ENCODE measurements around the gene NASP.

Gene NASP

DNA sequence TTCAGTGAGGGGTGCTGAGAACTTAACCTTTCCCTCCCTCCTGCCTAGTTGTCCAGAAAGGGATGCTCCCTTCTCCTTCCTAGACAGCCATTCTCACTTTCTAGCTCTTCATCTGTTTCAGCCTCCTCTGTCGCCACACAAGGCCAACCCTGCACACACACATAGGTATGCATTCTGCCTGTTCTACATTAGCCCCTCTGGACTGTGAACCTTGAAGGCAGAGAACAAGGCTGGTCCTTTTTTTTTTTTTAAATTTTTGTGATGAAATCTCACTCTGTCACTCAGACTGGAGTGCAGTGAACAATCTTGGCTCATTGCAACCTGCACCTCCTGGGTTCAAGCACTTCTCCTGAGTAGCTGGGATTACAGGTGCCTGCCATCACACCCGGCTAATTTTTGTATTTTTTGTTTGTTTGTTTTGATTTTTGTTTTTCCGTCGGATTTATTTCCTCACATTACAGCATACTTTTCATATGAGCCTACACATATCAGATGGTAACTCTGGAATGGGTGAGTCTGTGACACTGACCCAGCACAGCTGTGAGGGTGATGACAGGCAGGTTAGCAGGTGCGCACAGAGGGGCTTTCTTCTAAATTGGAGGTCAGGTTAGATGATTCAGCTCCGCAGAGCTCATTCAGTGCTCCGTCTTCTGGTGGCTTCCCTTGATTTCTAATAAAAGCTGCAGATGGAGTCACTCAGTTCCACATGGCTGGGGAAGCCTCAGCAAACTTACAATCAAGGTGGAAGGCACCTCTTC lies 38.1 kb upstream of the NASP start:
- H3K36me3 ChIP-seq (ENCODE audit: insufficient read depth): no peaks in the 10 kb centered on the region
- no peak overlapping the region for H2AFZ ChIP-seq (ENCODE audit: low read depth)
- H3K4me1 ChIP-seq (ENCODE audit: low read depth, poor library complexity, severe bottlenecking): no peaks in the 10 kb centered on the region
- TF ChIP-seq, protein P1, sequence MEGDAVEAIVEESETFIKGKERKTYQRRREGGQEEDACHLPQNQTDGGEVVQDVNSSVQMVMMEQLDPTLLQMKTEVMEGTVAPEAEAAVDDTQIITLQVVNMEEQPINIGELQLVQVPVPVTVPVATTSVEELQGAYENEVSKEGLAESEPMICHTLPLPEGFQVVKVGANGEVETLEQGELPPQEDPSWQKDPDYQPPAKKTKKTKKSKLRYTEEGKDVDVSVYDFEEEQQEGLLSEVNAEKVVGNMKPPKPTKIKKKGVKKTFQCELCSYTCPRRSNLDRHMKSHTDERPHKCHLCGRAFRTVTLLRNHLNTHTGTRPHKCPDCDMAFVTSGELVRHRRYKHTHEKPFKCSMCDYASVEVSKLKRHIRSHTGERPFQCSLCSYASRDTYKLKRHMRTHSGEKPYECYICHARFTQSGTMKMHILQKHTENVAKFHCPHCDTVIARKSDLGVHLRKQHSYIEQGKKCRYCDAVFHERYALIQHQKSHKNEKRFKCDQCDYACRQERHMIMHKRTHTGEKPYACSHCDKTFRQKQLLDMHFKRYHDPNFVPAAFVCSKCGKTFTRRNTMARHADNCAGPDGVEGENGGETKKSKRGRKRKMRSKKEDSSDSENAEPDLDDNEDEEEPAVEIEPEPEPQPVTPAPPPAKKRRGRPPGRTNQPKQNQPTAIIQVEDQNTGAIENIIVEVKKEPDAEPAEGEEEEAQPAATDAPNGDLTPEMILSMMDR (conservative IDR thresholded peaks at IDR 0.05; ENCODE audit: low read depth, low read length): no peak
- no peak overlapping the region for H3K4me2 ChIP-seq
- H3K27me3 ChIP-seq (ENCODE audit: insufficient read depth, low read depth): no peaks in the 10 kb centered on the region
- H3K4me3 ChIP-seq (IDR thresholded peaks at IDR 0.05; ENCODE audit: insufficient read depth, low read depth, low read length): no peak overlapping the region
- no peak overlapping the region for H3K27ac ChIP-seq
- H3K79me2 ChIP-seq (ENCODE audit: insufficient read depth, low read depth): no peaks in the 10 kb centered on the region; the same call in 1 of the 2 replicates
- no peak overlapping the region for H3K9ac ChIP-seq
- H4K20me1 ChIP-seq (ENCODE audit: insufficient read depth): no peaks in the 10 kb centered on the region

DNA sequence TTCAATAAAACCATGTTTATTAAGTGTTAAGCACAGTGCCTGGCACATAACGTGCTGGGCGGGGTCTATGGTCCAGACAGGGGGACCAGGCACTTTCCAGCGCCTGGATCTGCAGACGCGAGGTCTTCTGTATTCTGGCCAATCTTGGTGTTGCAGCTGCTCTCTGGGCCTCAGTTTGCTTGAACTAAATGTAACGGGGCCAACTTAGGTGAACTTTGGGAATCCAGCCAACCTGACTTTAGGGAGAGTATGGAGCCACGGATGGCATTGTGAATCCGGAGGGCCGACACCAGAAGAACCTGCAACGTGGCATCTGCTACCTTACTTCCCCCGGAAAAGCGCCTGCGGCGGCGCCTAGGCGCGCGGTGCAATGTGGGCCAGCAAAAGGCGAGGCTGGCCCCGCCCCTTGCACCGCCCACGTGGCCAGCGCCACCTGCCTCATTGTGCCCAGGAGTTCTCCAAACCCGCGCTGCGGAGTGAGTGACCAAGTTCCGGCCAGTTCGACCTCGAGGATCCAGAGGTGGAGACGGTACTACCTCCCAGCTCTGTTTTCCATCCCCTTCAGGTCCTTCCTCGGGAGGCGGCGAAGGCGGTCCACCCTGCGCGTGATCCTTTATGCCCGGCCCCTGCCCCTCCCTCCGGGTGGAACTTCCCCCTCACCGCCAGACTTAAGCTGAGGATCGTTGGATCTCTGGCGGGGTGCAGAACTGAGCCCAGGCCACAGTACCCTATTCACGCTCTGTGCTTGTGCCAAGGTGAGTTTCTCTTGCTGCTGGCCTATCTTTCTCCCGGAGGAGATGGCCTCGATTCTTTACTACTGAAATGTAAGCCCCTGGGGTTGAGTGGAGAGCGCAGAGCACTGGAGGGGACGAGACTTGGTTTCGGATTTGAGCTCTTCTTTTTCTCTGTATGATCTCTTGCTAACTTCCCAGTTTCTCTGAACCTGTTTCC lies 33.2 kb upstream of the NASP start, which contains the start of gene AKR1A1:
TSS of gene AKR1A1 (plus strand) at position 426 of the 951 bp plus-strand sequence. CDS start 10,969 bp downstream, outside the sequence.
- Histone ChIP-seq H2AFZ (ENCODE audit: low read depth) (peak within 1 kb of the TSS; percentile 92), H3K79me2 (ENCODE audit: insufficient read depth, low read depth) (peaks cover 18% of the 10 kb centered on the region), H3K27ac (peak within 1 kb of the TSS; percentile 60), H3K4me1 (ENCODE audit: low read depth, poor library complexity, severe bottlenecking) (peaks cover 10% of the 10 kb centered on the region), H3K4me2 (peak within 1 kb of the TSS; percentile 98), H3K27me3 (ENCODE audit: insufficient read depth, low read depth) (no peaks in the 10 kb centered on the region), H4K20me1 (ENCODE audit: insufficient read depth) (no peaks in the 10 kb centered on the region), H3K9ac (peak within 1 kb of the TSS; percentile 69), H3K4me3 (IDR thresholded peaks at IDR 0.05; ENCODE audit: insufficient read depth, low read depth, low read length) (peak within 1 kb of the TSS; percentile 83), H3K36me3 (ENCODE audit: insufficient read depth) (no peaks in the 10 kb centered on the region)
- TF ChIP-seq, protein P1 (conservative IDR thresholded peaks at IDR 0.05; ENCODE audit: low read depth, low read length): no peak

DNA sequence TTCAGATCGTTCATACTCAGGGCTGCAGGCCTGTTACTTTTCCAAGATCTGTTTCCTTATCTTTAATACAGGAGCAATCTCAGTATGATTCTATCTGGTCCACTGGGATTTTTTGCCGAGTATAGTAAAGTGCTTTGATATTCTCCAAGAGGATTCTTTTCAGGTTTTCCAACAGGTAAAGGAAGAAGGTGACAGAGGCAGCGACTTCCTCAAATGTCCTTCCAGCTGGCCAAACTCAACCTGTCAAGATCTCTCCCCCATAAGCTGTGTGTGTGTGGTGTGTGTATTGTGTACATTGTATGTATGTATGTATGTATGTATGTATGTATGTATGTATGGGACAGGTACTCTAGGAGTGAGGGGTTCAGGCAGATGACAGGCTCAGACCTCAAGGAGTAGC lies 32.2 kb upstream of the NASP start:
- peak overlapping the region; percentile 98 for H3K4me2 ChIP-seq
- no peaks in the 10 kb centered on the region for H3K36me3 ChIP-seq (ENCODE audit: insufficient read depth)
- peak overlapping the region; percentile 92; the same call in 1 of the 2 replicates for H2AFZ ChIP-seq (ENCODE audit: low read depth)
- H3K79me2 ChIP-seq (ENCODE audit: insufficient read depth, low read depth): peaks cover 18% of the 10 kb centered on the region
- peak overlapping the region; percentile 69 for H3K9ac ChIP-seq
- peak overlapping the region; percentile 83 for H3K4me3 ChIP-seq (IDR thresholded peaks at IDR 0.05; ENCODE audit: insufficient read depth, low read depth, low read length)
- H3K27me3 ChIP-seq (ENCODE audit: insufficient read depth, low read depth): no peaks in the 10 kb centered on the region
- no peaks in the 10 kb centered on the region for H4K20me1 ChIP-seq (ENCODE audit: insufficient read depth)
- H3K27ac ChIP-seq: peak overlapping the region; percentile 60
- TF ChIP-seq, protein P1 (conservative IDR thresholded peaks at IDR 0.05; ENCODE audit: low read depth, low read length): no peak
- H3K4me1 ChIP-seq (ENCODE audit: low read depth, poor library complexity, severe bottlenecking): peaks cover 10% of the 10 kb centered on the region

DNA sequence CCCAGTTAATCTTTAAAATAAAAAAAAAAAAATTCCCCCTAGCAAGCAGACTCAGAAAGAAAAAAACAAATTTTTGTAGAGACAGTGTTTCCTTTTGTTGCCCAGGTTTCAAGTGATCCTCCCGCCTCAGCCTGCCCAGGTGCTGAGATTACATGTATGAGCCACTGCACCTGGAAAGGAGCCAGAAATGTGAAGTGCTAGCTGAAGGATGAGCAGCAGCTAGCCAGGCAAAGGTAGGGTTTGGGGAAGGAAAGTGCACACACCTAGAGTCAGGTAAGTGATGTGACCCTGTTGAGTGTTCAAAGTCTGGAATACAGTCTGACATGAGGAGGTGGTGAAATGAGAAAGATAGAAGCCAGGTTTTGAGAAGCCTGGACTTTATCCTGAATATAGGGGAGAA lies 31.5 kb upstream of the NASP start:
- TF ChIP-seq, protein P1 (conservative IDR thresholded peaks at IDR 0.05; ENCODE audit: low read depth, low read length): no peak
- Histone ChIP-seq H3K27me3 (ENCODE audit: insufficient read depth, low read depth) (no peaks in the 10 kb centered on the region), H3K4me1 (ENCODE audit: low read depth, poor library complexity, severe bottlenecking) (peaks cover 12% of the 10 kb centered on the region), H3K27ac (peak overlapping the region; percentile 60; the same call in 1 of the 2 replicates), H4K20me1 (ENCODE audit: insufficient read depth) (no peaks in the 10 kb centered on the region), H3K36me3 (ENCODE audit: insufficient read depth) (no peaks in the 10 kb centered on the region), H3K9ac (no peak overlapping the region), H3K4me3 (IDR thresholded peaks at IDR 0.05; ENCODE audit: insufficient read depth, low read depth, low read length) (no peak overlapping the region), H2AFZ (ENCODE audit: low read depth) (no peak overlapping the region), H3K4me2 (peak overlapping the region; percentile 98; the same call in 1 of the 2 replicates), H3K79me2 (ENCODE audit: insufficient read depth, low read depth) (peaks cover 18% of the 10 kb centered on the region)
